Measurements from ENCODE around the gene CAVIN2. TPM values are rescaled to one million over a fixed set of nuclear protein-coding genes. Genes with fewer than 3 reads are reported as not detected.

The CAVIN2 gene
- total RNA-seq, 2 donors from 2014 or later = 24.8 to 27.1 TPM

- Histone ChIP-seq H3K27ac (no peak overlapping the region), H3K9me3 (no peaks in the 10 kb centered on the region), H3K4me3 (no peak overlapping the region), H3K4me1 (replicated peaks) (no peaks in the 10 kb centered on the region), H3K36me3 (no peaks in the 10 kb centered on the region), H3K27me3 (replicated peaks; ENCODE audit: insufficient read depth) (no peaks in the 10 kb centered on the region)
- intact Hi-C loops (cut with DNase I) = no loop called here
- TF ChIP-seq POLR2AphosphoS5 (IDR thresholded peaks at IDR 0.05) (no peak), CTCF (IDR thresholded peaks at IDR 0.05) (no peak), POLR2A (IDR thresholded peaks at IDR 0.05) (no peak)
- 43% methylated on average over 4 of the region's 4 CpGs for WGBS
- DNase-seq (ENCODE audit: low spot score) = no peak
These were observed 49.4 kb downstream of the CAVIN2 start for GRCh38 chr2:191797500-191797899.

DNA sequence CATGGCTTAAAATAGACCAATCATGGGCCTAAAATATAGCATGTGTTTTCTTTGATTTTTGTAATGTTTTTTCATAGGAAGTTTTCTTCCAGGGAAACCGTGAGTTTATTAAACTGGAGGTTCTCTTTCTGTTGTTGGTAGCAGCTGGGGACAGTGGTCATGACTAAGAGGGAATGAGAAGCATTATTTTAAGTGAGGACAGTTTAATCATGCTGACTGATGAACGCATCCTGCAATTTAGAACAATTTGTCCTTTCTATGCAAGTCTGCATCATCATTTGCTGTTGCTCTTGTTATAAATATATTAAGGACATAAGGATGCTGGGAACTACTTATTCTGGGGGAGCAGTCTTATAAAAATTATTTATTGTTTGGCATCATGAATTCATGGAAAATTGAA, 51.2 kb downstream of the CAVIN2 start:
- H3K27ac ChIP-seq = no peak overlapping the region
- no peaks in the 10 kb centered on the region for H3K36me3 ChIP-seq
- TF ChIP-seq POLR2AphosphoS5 (IDR thresholded peaks at IDR 0.05) = no peak
- TF ChIP-seq POLR2A (IDR thresholded peaks at IDR 0.05) = no peak
- TF ChIP-seq CTCF (IDR thresholded peaks at IDR 0.05) = no peak
- DNase-seq (ENCODE audit: low spot score) = no peak
- WGBS = 86% methylated on average over 2 of the region's 2 CpGs
- H3K4me3 ChIP-seq = no peak overlapping the region
- intact Hi-C loops (cut with DNase I) = no loop called here
- no peaks in the 10 kb centered on the region for H3K9me3 ChIP-seq
- H3K27me3 ChIP-seq (replicated peaks; ENCODE audit: insufficient read depth) = no peaks in the 10 kb centered on the region
- no peaks in the 10 kb centered on the region for H3K4me1 ChIP-seq (replicated peaks)

- no peak for DNase-seq (ENCODE audit: low spot score)
- TF ChIP-seq CTCF (IDR thresholded peaks at IDR 0.05) = no peak
- TF ChIP-seq POLR2A (IDR thresholded peaks at IDR 0.05) = no peak
- TF ChIP-seq POLR2AphosphoS5 (IDR thresholded peaks at IDR 0.05) = no peak
- WGBS = 60% methylated on average over 3 of the region's 3 CpGs
- H3K9me3 ChIP-seq = no peaks in the 10 kb centered on the region
- no peaks in the 10 kb centered on the region for H3K27me3 ChIP-seq (replicated peaks; ENCODE audit: insufficient read depth)
- no peak overlapping the region for H3K27ac ChIP-seq
- H3K4me3 ChIP-seq = no peak overlapping the region
- H3K4me1 ChIP-seq (replicated peaks) = no peaks in the 10 kb centered on the region
- H3K36me3 ChIP-seq = no peaks in the 10 kb centered on the region
- intact Hi-C loops (cut with DNase I) = no loop called here
These were observed 54.8 kb downstream of the CAVIN2 start for GRCh38 chr2:191791953-191792560.

GRCh38 chr2:191790737-191791136, 56.2 kb downstream of the CAVIN2 start:
- Histone ChIP-seq H3K36me3 (no peaks in the 10 kb centered on the region), H3K27me3 (replicated peaks; ENCODE audit: insufficient read depth) (no peaks in the 10 kb centered on the region), H3K4me3 (no peak overlapping the region), H3K9me3 (no peaks in the 10 kb centered on the region), H3K4me1 (replicated peaks) (no peaks in the 10 kb centered on the region), H3K27ac (no peak overlapping the region)
- no peak for DNase-seq (ENCODE audit: low spot score)
- intact Hi-C loops (cut with DNase I) = no loop called here
- TF ChIP-seq POLR2A (IDR thresholded peaks at IDR 0.05) (no peak), CTCF (IDR thresholded peaks at IDR 0.05) (no peak), POLR2AphosphoS5 (IDR thresholded peaks at IDR 0.05) (no peak)
- WGBS = 64% methylated on average over 1 of the region's 1 CpG

DNA sequence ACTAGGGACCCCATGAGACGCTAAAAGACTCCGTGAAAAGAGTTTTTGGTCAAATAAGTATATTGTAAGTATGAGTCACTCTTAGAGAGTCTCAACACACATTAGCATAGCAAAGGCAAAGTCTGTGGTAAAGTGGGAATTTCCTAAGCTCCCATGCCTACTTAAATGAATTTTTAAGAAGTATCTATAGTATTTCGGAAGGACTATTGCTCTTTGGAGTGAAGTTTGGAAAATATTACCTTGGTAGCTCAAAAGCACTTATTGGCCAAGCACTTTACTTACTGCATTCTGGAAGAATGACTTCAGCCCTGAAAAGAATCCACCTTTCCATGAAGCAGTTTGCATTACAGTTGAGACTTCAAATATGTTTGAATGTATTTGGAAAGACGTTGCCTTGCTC, 57.1 kb downstream of the CAVIN2 start:
- Histone ChIP-seq H3K4me3 (no peak overlapping the region), H3K4me1 (replicated peaks) (no peaks in the 10 kb centered on the region), H3K36me3 (no peaks in the 10 kb centered on the region), H3K27ac (no peak overlapping the region), H3K9me3 (no peaks in the 10 kb centered on the region), H3K27me3 (replicated peaks; ENCODE audit: insufficient read depth) (no peaks in the 10 kb centered on the region)
- no peak for DNase-seq (ENCODE audit: low spot score)
- intact Hi-C loops (cut with DNase I) = no loop called here
- 91% methylated on average over 4 of the region's 4 CpGs for WGBS
- TF ChIP-seq POLR2A (IDR thresholded peaks at IDR 0.05) = no peak
- TF ChIP-seq CTCF (IDR thresholded peaks at IDR 0.05) = no peak
- no peak for TF ChIP-seq POLR2AphosphoS5 (IDR thresholded peaks at IDR 0.05)
